Peyer's patch (tissue), 4 donors: ENCODE results near the gene TCF23. TPM values are rescaled to one million over a fixed set of nuclear protein-coding genes. Genes with fewer than 3 reads are reported as not detected.

Experiments
- DNase-seq, 3 donors: peaks; one replicate each; pipeline ENCODE4 v3.0.0-alpha.2; 2017 to 2019
- H3K27ac ChIP-seq, 4 donors: fragments of 200-600 bp; sonication (generic); one replicate each; pipeline ENCODE4 v1.5.1; 2016 to 2019
- H3K27me3 ChIP-seq, 2 donors: fragments of 200-600 bp; sonication (generic); one replicate each; pipeline ENCODE4 v1.5.1; 2019
- H3K36me3 ChIP-seq, 3 donors: fragments of 200-600 bp; sonication (generic); one replicate each; pipeline ENCODE4 v1.5.1; 2016 to 2019
- H3K4me1 ChIP-seq, 4 donors: fragments of 200-600 bp; sonication (generic); one replicate each; pipeline ENCODE4 v1.5.1; 2016 to 2019
- H3K4me3 ChIP-seq, 4 donors: fragments of 200-600 bp; sonication (generic); 1 replicate in 3 of 4; 2 replicates in 1 of 4; pipeline ENCODE4 v1.5.1; 2016 to 2019; ENCODE audit warnings: mild to moderate bottlenecking in 1 of 4
- H3K9me3 ChIP-seq, 4 donors: fragments of 200-600 bp; sonication (generic); one replicate each; pipeline ENCODE4 v1.5.1; 2016 to 2019; ENCODE audit warnings: mild to moderate bottlenecking in 1 of 4
- CTCF ChIP-seq, 6 experiments: fragments of 450-650 bp in 4 of 6; fragments of 200-600 bp in 2 of 6; sonication (generic) in 1 of 6; IDR thresholded peaks; one replicate each; pipeline ENCODE4 v1.5.1; 2017 to 2019; ENCODE audit warnings: antibody characterized with exemption in 6 of 6, mild to moderate bottlenecking in 3 of 6, moderate library complexity in 1 of 6
- POLR2A ChIP-seq, 2 donors: fragments of 450-650 bp; IDR thresholded peaks; one replicate each; pipeline ENCODE4 v1.5.1; 2017; ENCODE audit warnings: antibody characterized with exemption in 2 of 2, mild to moderate bottlenecking in 2 of 2, moderate library complexity in 2 of 2
- total RNA-seq, 4 donors: library from RNA; depleted of rRNA; stranded (reverse); fragments of >200 nt; gene quantifications; one replicate each; pipeline ENCODE4 v1.1.0, GENCODE V29; 2016

TCF23 gene
- total RNA-seq, 4 donors from 2014 or later, result not detected

DNA sequence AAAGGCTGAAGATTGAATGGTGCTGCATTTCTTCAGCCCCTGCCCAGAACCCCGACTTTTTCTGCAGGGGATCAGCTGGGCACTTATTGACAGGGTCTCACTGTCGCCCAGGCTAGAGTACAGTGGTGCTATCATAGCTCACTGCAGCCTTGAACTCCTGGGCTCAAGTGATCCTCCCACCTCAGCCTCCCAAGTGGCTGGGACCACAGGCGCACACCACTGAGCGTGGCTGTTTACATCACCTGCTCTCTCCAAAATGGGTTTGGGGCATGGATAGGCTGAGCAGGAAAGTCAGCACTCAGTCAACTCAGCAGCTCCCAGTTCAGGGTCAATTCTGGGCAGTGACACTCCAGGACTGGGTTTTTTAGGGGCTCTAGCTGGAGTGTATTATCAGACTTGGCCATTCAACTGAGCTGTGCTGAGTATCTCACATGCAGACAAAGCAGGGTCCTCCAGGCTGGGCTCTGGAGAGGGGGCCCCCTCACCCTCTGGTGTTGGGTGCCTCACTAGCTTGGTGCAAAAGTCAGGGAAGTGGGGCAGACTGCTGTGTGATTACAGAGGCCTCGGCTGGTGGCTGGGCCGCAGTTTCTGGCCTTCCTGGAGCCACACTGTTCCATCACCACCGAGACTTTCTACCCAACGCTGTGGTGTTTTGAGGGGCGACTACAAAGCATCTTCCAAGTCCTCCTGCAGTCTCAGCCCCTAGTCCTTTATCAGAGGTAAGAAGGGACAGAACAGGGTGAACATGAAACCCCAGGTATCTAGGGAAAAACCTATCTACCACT, 20.7 kb upstream of the TCF23 start:
- Histone ChIP-seq H3K9me3 (no peaks in the 10 kb centered on the region), H3K27me3 (no peaks in the 10 kb centered on the region), H3K36me3 (peaks cover 0 to 26% (median 0%) of the 10 kb centered on the region in 3 donors), H3K4me1 (peaks cover 0 to 15% (median 2%) of the 10 kb centered on the region in 4 donors), H3K4me3 (no peak overlapping the region), H3K27ac (no peak overlapping the region)
- TF ChIP-seq POLR2A (IDR thresholded peaks at IDR 0.05), result no peak
- no peak for TF ChIP-seq CTCF (IDR thresholded peaks at IDR 0.05)
- no peak for DNase-seq

DNA sequence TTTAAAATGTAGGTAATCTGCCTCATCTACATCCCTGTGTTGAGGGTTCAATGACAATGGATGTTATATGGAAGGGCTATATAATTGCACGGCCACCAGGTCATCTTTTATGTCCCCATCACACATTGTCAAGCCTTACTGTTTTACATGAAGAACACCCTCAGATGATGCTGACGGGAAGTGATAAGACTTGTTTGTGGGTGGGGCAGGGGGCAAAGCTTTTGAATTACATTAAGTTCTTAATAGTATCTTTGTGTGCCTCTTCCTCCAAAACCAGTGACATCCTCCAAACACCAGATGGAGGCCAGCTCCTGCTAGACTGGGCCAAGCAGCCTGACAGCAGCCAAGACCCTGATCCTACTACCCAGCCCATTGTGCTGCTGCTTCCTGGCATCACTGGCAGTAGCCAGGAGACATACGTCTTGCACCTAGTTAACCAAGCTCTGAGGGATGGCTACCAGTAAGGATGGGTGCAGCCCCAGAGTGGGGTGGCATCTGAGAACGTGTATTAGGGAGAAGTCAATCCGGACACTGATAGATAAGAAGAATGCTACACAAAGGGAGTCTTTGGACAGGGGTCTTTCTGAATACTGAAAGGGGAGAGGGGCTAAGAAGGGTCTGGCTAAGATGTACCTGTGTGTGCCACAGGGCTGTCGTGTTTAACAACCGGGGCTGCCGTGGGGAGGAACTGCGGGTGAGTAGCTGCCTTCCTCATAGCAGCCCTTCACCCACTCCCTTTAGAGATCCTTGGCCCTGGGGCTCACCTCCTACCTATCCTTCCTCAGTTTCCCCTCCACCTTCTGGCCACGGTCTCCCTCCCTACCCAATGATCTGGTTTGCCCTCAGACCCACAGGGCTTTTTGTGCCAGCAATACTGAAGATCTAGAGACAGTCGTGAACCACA, 19.9 kb upstream of the TCF23 start:
- TF ChIP-seq POLR2A (IDR thresholded peaks at IDR 0.05), result no peak
- TF ChIP-seq CTCF (IDR thresholded peaks at IDR 0.05), result no peak
- H3K4me3 ChIP-seq, result no peak overlapping the region
- H3K27ac ChIP-seq, result no peak overlapping the region
- peaks cover 0 to 26% (median 0%) of the 10 kb centered on the region in 3 donors for H3K36me3 ChIP-seq
- DNase-seq, result no peak
- H3K9me3 ChIP-seq, result no peaks in the 10 kb centered on the region
- no peaks in the 10 kb centered on the region for H3K27me3 ChIP-seq
- H3K4me1 ChIP-seq, result peaks cover 0 to 16% (median 7%) of the 10 kb centered on the region in 4 donors

DNA sequence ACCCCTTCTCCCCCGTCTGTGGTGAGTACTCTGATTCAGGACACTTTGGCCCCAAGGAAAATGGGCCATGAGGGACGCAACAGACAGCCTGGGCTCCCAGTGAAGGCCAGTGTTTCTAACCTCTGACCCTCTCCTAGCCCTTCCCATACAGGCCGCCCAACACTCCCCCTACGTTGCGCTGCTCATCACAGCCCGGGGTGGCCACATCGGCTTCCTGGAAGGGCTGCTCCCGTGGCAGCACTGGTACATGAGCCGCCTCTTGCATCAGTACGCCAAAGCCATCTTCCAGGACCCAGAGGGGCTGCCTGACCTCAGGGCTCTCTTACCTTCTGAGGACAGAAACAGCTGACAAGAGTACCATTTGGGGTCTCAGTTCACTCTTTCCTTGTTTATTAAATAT, 18.4 kb upstream of the TCF23 start:
- no peak overlapping the region for H3K4me3 ChIP-seq
- TF ChIP-seq POLR2A (IDR thresholded peaks at IDR 0.05), result no peak
- H3K27ac ChIP-seq, result no peak overlapping the region
- H3K27me3 ChIP-seq, result no peaks in the 10 kb centered on the region
- H3K9me3 ChIP-seq, result no peaks in the 10 kb centered on the region
- H3K4me1 ChIP-seq, result peaks cover 0 to 13% (median 7%) of the 10 kb centered on the region in 4 donors
- peaks cover 0 to 26% (median 0%) of the 10 kb centered on the region in 3 donors for H3K36me3 ChIP-seq
- DNase-seq, result no peak

DNA sequence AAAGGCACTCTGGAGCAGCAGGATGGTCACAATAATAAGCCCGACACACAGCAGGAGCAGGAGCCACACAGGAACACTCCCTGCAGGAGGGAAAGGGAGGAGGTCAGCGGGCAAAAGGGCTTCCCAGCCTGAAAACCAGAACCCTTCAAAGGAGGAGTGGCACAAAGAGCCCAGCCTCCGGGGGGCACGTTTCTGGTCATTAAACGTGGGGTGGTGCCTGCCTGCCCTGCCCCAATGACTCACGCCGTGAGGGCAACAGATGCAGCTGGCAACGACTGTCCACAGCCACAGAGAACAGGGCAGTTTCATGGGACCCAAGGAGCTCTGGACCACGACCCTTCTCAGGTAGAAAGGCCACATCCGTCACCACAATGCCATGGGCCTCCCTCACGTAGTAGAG, 17.4 kb upstream of the TCF23 start:
- H3K27me3 ChIP-seq, result no peaks in the 10 kb centered on the region
- no peak overlapping the region for H3K4me3 ChIP-seq
- TF ChIP-seq CTCF (IDR thresholded peaks at IDR 0.05) (no peak), POLR2A (IDR thresholded peaks at IDR 0.05) (no peak)
- peaks cover 0 to 26% (median 0%) of the 10 kb centered on the region in 3 donors for H3K36me3 ChIP-seq
- H3K27ac ChIP-seq, result no peak overlapping the region
- peaks cover 0 to 13% (median 7%) of the 10 kb centered on the region in 4 donors for H3K4me1 ChIP-seq
- H3K9me3 ChIP-seq, result no peaks in the 10 kb centered on the region
- no peak for DNase-seq

DNA sequence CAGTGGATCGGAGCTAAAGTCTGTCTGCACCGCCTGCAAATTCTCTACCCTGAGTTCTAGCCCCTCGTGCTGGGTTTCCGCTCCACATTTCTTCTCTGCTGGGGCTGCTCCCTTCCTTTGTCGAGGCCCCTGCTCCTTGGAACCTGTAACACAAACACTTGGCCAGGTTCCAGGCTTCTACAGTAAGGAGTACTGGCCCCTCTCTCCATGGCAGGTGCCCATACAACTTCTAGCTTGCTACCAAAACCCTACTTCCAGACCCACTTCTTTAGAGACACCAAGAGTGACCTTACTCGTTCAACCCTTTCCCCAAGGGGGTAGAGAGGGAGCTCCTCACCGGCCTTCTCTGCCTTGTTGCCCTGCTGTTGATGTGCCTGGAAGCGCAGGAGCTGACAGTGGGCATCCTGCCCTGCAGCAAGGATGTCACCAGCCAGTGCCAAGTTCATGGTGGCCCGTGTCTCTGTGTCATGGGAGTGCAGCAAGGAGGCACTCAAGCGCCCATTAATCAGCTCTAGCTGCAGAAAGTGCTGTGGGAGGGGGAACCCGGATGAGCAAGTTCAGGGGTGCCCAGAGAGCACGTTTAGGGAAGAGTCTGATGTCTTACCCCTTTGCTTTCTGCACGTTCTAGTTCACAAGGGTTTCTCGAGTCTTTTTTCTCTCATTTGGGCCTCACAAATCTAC, 15.5 kb upstream of the TCF23 start:
- Histone ChIP-seq H3K27me3 (no peaks in the 10 kb centered on the region), H3K27ac (peak overlapping the region in 3 of 4 donors; percentile 87 to 90 (median 87)), H3K36me3 (peaks cover 0 to 26% (median 0%) of the 10 kb centered on the region in 3 donors), H3K9me3 (no peaks in the 10 kb centered on the region), H3K4me3 (peak overlapping the region; percentile 81 to 97 (median 90)), H3K4me1 (peaks cover 0 to 13% (median 7%) of the 10 kb centered on the region in 4 donors)
- TF ChIP-seq CTCF (IDR thresholded peaks at IDR 0.05) (no peak), POLR2A (IDR thresholded peaks at IDR 0.05) (no peak)
- DNase-seq, result no peak
